ENCODE results near the gene SRCIN1. TPM values are rescaled to one million over a fixed set of nuclear protein-coding genes. Genes with fewer than 3 reads are reported as not detected.

SRCIN1 gene
- total RNA-seq, 1 donor from 2014 or later = 24.5 TPM

DNA sequence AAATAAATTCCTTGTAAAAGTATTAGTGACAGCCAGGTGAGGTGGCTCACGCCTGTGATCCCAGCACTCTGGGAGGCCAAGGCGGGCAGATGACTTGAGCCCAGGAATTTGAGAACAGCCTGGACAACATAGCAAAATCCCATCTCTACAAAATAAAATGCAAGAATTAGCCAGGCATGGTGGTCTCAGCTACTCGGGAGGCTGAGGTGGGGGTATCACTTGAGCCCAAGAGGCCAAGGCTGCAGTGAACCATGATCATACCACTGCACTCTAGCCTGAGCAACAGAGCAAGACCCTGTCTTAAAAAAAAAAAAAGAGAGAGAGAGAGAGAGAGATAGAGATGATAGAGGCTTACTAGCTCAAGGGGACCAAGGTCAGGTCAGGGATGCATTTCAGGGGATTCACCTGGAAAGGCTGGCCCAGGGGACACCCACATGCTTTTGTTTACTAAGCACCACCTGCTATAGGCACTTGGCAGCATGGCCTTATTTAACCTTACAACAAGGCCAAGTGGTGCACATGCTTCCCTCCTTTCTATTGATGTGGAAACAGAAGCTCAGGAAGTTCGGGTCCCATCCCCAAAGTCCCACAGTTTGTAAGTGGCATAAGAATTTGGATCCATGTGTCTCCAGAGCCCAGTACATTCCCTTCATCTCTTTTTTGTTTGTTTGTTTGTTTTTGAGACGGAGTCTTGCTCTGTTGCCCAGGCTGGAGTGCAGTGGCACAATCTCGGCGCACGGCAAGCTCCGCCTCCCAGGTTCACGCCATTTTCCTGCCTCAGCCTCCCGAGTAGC lies 12.4 kb upstream of the SRCIN1 start:
- no peak for DNase-seq

DNA sequence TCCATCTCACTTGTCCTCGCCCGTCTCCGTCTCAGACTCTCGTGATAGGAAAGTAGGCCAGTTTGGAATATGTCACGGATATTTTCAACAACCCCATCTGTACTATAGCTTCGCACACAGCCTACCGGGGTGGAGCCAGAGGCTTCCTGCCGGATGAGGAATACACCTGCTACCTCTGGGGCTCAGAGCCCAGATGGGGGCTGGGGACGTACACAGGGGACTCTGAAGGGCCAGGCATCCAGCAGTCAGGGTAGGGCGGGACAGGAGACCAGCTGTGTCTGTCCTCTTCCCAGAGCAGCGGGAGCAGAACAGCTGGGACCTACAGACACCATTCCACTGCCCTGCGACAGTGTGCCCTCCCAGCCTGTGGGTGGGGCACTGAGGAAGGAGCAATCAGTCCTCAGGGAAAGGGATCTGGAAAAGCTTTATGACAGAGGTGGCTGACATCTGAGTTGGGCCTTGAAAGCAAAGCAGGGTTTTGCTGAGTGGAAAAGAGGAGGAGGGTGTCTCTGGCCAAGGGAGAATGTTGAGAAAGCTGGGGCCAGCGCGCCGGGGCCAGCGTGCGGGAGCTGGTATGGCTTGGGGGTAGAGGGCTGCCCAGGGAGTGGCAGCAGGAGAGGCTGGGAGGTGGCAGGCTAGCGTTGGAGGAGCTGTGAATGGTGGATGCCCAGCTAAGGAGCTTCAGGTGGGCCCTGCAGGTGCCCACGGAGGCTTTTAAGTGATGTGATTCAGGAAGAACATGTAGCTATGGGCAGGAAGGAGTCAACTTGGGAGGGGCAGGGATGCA lies 11.5 kb upstream of the SRCIN1 start:
- DNase-seq = no peak

DNA sequence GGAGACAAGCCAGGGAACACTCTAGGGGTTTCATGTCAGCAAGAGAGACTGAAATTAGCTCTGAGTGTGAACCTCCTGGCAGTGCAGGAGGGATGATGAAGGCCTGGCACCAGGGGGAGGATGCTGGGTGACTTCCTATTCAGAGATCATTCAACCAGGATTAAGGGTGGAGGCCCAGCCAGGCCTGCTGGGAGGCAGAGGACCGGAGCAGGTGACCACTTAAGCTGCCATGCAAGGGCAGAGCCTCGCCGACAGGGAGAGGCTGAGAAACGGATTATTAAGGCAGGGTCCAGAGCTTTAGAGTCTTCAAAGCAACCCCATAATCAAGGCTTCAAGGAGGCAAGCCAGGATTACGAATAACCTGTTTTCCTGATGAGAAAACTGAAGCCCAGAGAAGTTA lies 10.6 kb upstream of the SRCIN1 start:
- no peak for DNase-seq

GRCh38 chr17:38613981-38614779 lies 8.4 kb upstream of the SRCIN1 start:
- no peak for DNase-seq

DNA sequence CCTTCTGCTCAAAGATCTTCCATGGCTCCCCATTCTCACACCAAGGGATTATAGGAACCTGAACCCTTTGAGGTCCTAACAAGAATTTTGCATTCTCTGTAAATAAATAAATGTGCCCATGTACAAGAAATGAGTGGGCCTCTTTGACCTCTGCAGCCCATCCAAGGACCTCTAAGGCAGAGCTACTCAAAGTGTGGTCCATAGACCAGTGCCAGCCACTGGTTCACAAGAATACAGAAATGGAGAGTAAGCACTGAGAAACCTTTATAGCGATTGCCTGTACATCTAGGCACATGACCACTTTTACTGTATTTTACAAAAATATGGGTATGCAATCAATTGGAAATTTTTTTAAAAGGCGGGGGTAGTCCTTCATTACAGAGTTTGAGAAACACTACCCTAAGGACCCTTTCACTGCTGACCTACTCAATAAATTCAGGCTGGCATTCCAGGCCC lies 7.8 kb upstream of the SRCIN1 start:
- DNase-seq = no peak

DNA sequence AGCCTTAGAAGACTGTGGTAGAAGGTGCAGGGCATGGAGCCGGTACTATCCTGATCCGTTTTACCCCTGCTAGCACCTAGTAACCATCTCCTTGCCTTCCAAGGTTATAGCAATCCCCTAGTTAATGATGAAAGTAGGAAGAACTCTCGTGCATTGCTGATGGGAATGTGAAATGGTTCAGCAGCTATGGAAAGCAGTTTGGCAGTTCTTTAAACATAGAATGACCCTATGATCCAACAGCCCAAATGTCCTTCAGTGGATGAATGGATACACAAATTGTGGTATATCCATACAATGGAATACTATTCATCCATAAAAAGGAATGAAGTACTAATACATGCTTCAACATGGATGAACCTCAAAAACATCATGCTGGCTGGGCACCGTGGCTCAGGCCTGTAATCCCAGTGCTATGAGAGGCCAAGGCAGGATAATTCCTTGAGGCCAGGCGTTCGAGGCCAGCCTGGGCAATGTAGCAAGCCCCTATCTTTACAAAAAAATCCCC lies 6.2 kb upstream of the SRCIN1 start:
- DNase-seq = no peak

DNA sequence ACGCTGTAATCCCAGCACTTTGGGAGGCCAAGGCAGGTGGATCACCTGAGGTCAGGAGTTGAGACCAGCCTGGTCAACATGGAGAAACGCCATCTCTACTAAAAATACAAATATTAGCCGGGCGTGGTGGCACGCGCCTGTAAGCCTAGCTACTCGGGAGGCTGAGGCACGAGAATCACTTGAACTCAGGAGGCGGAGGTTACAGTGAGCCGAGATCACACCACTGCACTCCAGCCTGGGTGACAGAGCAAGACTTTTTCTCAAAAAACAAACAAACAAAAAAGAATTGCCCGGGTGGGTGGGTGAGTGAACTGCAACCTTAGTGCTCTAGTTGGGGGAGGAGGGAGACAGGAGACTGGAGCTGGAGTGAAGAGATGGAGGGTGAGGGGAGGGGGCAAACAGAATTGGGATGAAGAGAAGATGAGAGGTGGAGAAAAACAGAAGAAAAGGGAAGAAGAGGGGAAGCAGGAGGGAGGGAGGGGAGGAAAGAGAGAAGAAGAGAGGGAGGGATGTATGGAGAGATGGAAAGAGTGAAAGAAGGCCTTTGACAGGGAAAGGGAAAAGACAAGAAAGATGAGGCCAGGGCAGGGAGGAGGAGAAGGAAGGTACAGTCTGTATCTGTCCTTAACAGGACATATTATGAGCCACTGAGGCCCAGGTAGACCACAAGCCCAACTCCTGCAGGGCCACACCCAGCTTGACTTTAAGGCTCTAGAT lies 5.5 kb upstream of the SRCIN1 start:
- DNase-seq = no peak

GRCh38 chr17:38609280-38610031 lies 3.7 kb upstream of the SRCIN1 start:
- no peak for DNase-seq

DNA sequence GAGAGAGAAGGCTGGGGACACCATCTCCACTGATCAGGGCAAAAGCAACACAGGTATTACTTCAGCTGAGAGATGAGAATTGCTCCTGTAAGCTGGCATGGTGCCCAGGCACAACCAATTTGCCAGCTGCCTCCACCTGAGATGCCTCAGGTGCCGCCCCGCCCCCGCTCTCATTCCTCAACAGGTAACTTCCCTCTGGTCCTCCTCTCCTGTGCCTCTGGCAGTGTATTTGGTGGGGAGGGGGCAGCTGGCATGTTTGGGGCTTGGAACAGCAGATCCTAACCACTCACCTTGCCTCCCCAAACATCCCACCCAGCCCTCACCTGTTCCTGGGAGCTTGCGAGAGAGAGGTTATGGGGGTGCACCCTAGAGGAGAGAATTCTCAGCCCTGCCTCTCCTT lies 2.9 kb upstream of the SRCIN1 start:
- DNase-seq = no peak

DNA sequence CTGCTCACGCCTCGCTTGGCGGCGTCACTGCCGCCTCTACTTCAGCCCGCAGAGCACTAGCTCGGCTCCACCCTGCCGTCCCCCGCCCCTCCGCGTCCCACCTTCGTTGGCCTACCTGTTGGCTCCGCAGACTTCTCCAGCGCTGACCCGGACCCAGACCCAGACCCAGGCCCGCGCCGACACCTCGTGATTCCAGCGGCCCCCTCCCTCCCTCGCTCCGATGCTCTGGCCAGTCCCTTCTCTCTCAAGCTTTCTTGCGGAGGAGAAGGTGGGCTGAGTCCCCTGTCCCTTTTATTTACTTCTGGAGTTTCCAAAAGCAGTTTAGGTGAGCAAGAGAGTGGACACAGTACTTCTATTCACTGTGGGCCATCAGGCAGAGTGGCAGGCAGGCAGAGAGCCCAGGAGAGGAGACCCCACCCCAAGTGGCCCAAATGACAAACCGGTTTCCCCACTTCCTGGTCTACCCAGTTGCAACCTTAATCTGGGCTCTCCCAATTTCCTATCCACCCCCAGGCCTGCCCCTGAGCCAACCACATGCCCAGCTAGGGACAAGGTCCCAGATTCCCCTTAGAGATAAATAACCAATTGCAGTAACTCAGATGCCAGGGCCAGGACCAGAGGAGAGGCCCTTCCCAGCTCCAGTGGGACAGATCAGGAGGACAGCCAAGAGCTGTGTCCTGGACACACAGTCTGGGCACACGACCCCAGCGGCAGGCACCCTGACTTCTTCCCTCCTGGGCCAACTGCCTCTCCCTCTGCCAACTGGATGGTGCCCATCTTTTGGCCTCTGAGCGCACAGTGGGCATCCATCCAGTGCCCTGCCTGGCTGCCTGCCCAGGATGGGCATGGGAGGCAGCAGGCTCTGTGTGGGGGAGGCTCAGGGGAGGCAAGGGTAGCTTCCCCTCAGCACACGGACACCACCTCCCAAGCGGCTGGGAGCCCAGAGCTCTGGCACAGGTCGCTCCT lies 1.2 kb upstream of the SRCIN1 start:
- DNase-seq = peak; percentile 47

DNA sequence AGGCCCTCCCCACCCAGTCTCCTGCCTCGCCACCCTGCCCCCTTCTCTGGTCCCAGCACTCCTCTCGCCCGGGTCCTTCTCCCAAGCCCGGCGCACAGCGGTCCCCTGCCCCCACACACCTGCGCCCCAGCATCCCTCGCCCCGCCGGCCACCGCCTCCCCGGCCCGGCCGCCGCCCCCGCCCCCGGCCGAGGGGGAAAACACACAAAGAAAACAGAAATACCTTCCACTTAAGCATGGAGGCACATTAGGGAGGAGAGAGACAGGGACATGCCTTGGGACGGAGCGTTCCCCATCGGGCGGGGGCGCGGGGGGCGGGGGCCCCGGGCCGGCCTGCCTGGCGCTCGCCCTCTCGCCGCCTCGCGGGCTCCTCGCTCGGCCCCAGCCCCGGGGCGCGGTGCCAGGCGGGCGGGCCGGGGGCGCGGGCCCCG lies 326 bp downstream of the SRCIN1 start:
- no peak for DNase-seq

DNA sequence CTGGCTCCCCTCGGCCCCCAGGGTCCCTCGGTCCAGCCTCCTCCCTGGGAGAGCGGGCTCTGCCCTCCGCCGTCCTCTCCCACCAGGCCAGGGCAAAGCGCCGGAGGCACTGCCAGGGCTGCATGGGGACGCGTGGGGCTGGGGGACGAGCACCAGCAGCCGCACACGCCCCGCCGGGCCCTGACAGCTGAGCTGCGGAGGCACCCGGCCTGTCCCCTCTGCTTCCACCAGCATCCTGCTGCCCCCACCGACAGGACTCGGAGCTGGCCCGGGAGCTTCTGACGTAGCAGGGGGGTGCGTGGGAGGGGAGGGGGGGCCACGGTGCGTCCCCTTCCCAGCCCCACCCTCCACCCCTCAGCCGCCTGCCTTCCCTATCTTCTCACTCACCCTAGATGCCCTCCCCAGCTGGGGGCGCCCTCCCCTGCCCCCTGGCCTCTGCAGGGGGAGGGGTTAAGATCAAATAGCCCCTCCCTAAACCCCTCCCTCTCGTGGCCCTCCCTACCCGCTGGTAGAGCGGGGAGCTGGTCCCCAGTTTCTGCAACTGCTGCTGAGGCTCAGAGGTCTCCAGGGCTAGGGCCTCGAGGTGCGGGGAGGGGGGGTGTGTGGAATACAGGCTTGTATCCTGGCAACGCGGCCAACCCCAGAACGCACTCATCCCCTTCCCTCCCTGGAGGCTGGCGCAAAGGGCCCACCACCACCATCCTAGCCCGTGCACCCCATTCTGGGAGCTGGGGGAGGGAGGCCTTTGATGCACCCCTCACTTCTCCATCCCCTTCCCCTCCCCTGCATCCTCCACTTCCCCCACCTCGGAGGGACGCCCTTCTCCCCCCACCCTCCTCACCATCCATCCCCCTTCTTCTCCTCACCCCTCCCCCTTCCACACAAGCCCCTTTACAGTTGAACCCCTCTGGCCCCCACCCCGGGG lies 1.0 kb downstream of the SRCIN1 start:
- peak; percentile 58 for DNase-seq

DNA sequence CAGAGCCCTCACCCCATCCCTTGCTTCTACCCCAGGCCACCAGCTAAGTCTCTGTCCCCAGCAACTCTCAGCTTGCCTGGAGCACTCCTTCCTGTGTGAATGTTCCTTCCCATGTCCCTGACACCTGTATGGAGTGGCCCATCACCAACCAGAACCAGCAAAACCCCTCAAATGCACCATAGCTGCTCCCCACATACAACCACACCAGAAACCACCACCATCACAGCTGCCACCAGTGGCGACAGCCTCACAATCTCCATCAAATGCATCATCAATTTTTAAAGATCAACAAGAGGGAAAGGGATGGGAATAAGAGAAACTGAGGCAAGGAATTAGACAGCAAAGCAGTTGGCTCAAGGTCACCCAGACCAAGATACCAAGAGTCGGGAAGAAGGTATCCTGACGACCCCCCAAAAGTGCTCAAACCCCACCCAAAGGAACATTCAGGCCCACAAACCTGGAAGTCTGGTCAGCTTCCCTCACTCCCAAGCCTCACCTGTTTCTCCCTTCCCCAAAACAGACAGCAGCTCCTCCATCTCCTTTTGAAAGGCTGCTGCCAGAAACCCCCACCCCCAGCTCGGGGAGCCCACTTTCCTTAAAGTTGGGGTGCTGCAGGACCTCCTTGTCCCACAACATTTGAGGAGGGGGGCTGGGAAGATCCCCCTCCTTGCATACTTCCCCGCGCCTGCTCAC lies 1.8 kb downstream of the SRCIN1 start:
- no peak for DNase-seq

DNA sequence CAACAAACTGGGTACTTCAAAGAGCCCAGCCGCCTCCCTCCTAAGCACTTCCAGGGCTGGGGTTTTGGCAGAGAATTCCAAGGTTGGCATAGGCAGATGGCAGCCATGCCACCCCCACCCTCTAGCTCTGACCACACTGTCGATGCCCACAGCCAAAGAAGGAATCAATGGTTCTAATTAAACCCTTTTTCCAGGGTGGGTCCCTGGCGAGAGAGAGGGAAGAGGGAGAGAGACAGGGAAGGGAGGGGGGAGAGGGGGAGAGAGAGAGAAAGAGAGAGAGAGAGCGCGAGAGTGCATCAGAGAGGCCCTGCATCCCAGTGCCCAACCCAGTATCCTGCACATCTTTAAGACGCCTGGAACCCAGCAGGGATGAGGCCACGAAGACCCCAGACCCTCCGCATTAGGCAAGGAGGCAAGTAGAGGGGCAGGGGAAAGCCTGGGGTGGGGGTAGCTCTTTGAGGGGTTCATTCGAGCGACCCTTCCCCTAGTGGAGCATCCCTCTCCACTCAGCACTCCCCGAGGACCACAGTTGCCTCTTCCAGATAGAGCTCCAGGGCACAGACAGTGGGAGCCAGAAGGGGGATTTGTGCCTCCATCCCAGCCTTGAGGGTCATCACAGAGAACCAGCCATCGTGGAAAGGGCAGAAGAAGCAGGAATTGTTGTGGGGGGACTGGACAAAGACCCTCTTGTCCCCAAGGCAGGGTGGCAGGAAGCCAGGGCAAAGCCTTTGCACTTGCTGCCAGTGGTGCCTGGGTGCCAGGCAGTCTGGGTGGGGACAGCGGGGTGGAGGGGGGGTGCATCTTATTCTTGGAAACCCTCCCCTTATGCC lies 2.6 kb downstream of the SRCIN1 start:
- no peak for DNase-seq

DNA sequence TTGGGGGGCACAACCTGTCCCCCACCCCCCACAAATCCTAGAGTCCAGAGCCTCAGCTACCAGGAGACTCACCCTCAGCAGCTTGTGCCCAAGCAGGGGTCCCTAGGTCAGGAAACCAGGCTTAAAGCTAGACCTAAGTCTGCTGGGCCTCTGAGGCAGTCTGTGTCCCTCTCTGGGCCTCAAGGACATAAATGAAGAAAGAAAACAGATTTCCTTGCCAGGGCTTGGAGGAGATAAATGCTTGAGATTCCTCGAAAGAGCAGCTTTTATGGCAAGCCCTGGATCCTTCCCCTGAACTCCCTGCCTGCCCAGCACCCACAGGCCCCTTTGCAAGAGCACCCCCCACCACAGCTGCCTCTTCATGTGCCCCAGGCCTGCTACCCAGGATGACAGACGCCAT lies 3.3 kb downstream of the SRCIN1 start:
- no peak for DNase-seq

- DNase-seq = no peak
Observed at GRCh38 chr17:38601539-38602351, 4.0 kb downstream of the SRCIN1 start.
